Keratinocyte (primary cell): ENCODE data around the gene THSD7B. TPM values are rescaled to one million over a fixed set of nuclear protein-coding genes. Genes with fewer than 3 reads are reported as not detected.

ENCODE experiments used
- DNase-seq: peaks from one replicate; pipeline ENCODE4 v3.0.0-alpha.2; 2011; ENCODE audit warnings: low read depth, missing footprints, low spot score
- FAIRE-seq: peaks from 2 replicates; lab custom pipeline; 2011; peaks lifted over from hg19 to GRCh38; lab: Jason Lieb, UNC
- H2AFZ ChIP-seq: 2 replicates; pipeline ENCODE4 v1.6.0; 2012; ENCODE audit warnings: low read length, control low read depth, inconsistent platforms; ENCODE audit not compliant: control insufficient read depth
- H3K27ac ChIP-seq: 2 replicates; pipeline ENCODE4 v1.5.1; 2011; ENCODE audit warnings: low read length; ENCODE audit not compliant: control insufficient read depth, insufficient read depth
- H3K27me3 ChIP-seq: 3 replicates; pipeline ENCODE4 v1.6.0; 2011; ENCODE audit warnings: low read length; ENCODE audit not compliant: control insufficient read depth, insufficient read depth; ENCODE audit errors: extremely low read depth
- H3K36me3 ChIP-seq, 2 experiments: 2 replicates in 1 of 2; 3 replicates in 1 of 2; pipeline ENCODE4 v1.5.1; 2011; ENCODE audit warnings: low read length in 2 of 2, mild to moderate bottlenecking in 1 of 2; ENCODE audit not compliant: control insufficient read depth in 2 of 2, insufficient read depth in 2 of 2; ENCODE audit errors: extremely low read depth in 1 of 2
- H3K4me1 ChIP-seq: 3 replicates; pipeline ENCODE4 v1.5.1; 2011; ENCODE audit warnings: low read length; ENCODE audit not compliant: control insufficient read depth, insufficient read depth; ENCODE audit errors: extremely low read depth
- H3K4me2 ChIP-seq: 3 replicates; pipeline ENCODE4 v1.6.0; 2011; ENCODE audit warnings: low read depth, low read length; ENCODE audit not compliant: control insufficient read depth, insufficient read depth; ENCODE audit errors: extremely low read depth
- H3K4me3 ChIP-seq, 3 experiments: fragments of 200-600 bp in 1 of 3; sonication (generic) in 1 of 3; 2 replicates in 2 of 3; 3 replicates in 1 of 3; pipeline ENCODE4 v1.5.1; 2011 to 2016; ENCODE audit warnings: low read length in 3 of 3, mild to moderate bottlenecking in 3 of 3, control low read depth in 2 of 3, inconsistent platforms in 1 of 3, low read depth in 1 of 3, mixed read lengths in 1 of 3, mixed run types in 1 of 3, moderate library complexity in 1 of 3; ENCODE audit not compliant: control insufficient read depth in 2 of 3, insufficient read depth in 2 of 3; ENCODE audit errors: extremely low read depth in 1 of 3
- H3K79me2 ChIP-seq: 2 replicates; pipeline ENCODE4 v1.6.0; 2012; ENCODE audit warnings: low read length; ENCODE audit not compliant: control insufficient read depth, insufficient read depth
- H3K9ac ChIP-seq: 3 replicates; pipeline ENCODE4 v1.6.0; 2011; ENCODE audit warnings: low read length; ENCODE audit not compliant: control insufficient read depth, insufficient read depth; ENCODE audit errors: extremely low read depth
- H3K9me1 ChIP-seq: 3 replicates; pipeline ENCODE4 v1.6.0; 2011; ENCODE audit warnings: low read length; ENCODE audit not compliant: control insufficient read depth, insufficient read depth; ENCODE audit errors: extremely low read depth
- H3K9me3 ChIP-seq: 2 replicates; pipeline ENCODE4 v1.5.1; 2012; ENCODE audit warnings: low read depth, low read length; ENCODE audit not compliant: control insufficient read depth
- H4K20me1 ChIP-seq: 3 replicates; pipeline ENCODE4 v1.6.0; 2011; ENCODE audit warnings: low read length; ENCODE audit not compliant: control insufficient read depth, insufficient read depth; ENCODE audit errors: extremely low read depth
- CTCF ChIP-seq, 3 experiments: IDR thresholded peaks in 1 of 3; conservative IDR thresholded peaks in 1 of 3; optimal IDR thresholded peaks in 1 of 3; 2 replicates in 2 of 3; 3 replicates in 1 of 3; pipeline versions ENCODE3 to v1.5.1; 2011; ENCODE audit warnings: low read length in 3 of 3, mild to moderate bottlenecking in 3 of 3, moderate library complexity in 2 of 3, control low read depth in 1 of 3, inconsistent platforms in 1 of 3; ENCODE audit not compliant: insufficient read depth in 2 of 3; ENCODE audit errors: extremely low read depth in 1 of 3
- EZH2 ChIP-seq: IDR thresholded peaks from one replicate; pipeline ENCODE4 v1.6.1; 2012; ENCODE audit warnings: inconsistent platforms, mild to moderate bottlenecking, low read length, moderate library complexity
- dilution Hi-C: fragments of 300-500 bp; cut with MboI; formaldehyde crosslinking; loops from one replicate; pipeline ENCODE4 v1.7.0; 2020; ENCODE audit warnings: low sequenced_read_pairs; ENCODE audit not compliant: extremely low pct_ligation_motif_present
- polyA plus RNA-seq, 5 experiments: library from polyadenylated mRNA; depleted of rRNA in 3 of 5; stranded (reverse) in 3 of 5; stranded (forward) in 1 of 5; unstranded in 1 of 5; fragments of >200 nt; gene quantifications; 1 replicate in 1 of 5; 2 replicates in 3 of 5; 3 replicates in 1 of 5; pipeline versions ENCODE4 v1.2.1 to v1.2.3, GENCODE V29; 2011 to 2012; ENCODE audit warnings: missing spikeins in 2 of 5, low read depth in 1 of 5, low replicate concordance in 1 of 5

The THSD7B gene
- polyA plus RNA-seq, 1 donor (not counting 4 experiments of a cell fraction or from before 2014, with no cell fraction given), result 0.04 TPM

- Histone ChIP-seq H3K9me1 (no peaks in the 10 kb centered on the region), H3K27ac (no peak overlapping the region), H3K9ac (no peak overlapping the region), H2AFZ (no peak overlapping the region), H3K4me3 (no peak overlapping the region), H3K4me1 (no peaks in the 10 kb centered on the region), H3K9me3 (no peaks in the 10 kb centered on the region), H3K79me2 (no peaks in the 10 kb centered on the region), H4K20me1 (no peaks in the 10 kb centered on the region), H3K4me2 (no peak overlapping the region), H3K27me3 (no peaks in the 10 kb centered on the region), H3K36me3 (no peaks in the 10 kb centered on the region)
- TF ChIP-seq EZH2, result no peak
- no peak for TF ChIP-seq CTCF (optimal IDR thresholded peaks at IDR 0.05 in 1 of 3, IDR thresholded peaks at IDR 0.05 in 1 of 3, conservative IDR thresholded peaks at IDR 0.05 in 1 of 3; ENCODE audit: extremely low read depth in 1 of 3, insufficient read depth in 2 of 3, low read length in 3 of 3)
- no peak for FAIRE-seq
- dilution Hi-C loops, result no loop called here
- DNase-seq, result no peak
Observed at GRCh38 chr2:137193401-137193800, 428.1 kb downstream of the THSD7B start.

- Histone ChIP-seq H3K9me1 (no peaks in the 10 kb centered on the region), H3K4me3 (no peak overlapping the region), H3K36me3 (no peaks in the 10 kb centered on the region), H4K20me1 (no peaks in the 10 kb centered on the region), H3K9me3 (no peaks in the 10 kb centered on the region), H3K27ac (no peak overlapping the region), H2AFZ (no peak overlapping the region), H3K4me2 (no peak overlapping the region), H3K4me1 (no peaks in the 10 kb centered on the region), H3K27me3 (no peaks in the 10 kb centered on the region), H3K79me2 (no peaks in the 10 kb centered on the region), H3K9ac (no peak overlapping the region)
- FAIRE-seq (no peak), DNase-seq (no peak)
- dilution Hi-C loops, result no loop called here
- TF ChIP-seq CTCF (optimal IDR thresholded peaks at IDR 0.05 in 1 of 3, IDR thresholded peaks at IDR 0.05 in 1 of 3, conservative IDR thresholded peaks at IDR 0.05 in 1 of 3; ENCODE audit: extremely low read depth in 1 of 3, insufficient read depth in 2 of 3, low read length in 3 of 3), result no peak
- no peak for TF ChIP-seq EZH2
Observed at GRCh38 chr2:137194111-137194510, 428.8 kb downstream of the THSD7B start.
